ENCODE data around the gene ISLR2.
"Not testable (repeated sequence)": the region's sequence is repeated elsewhere in the genome, so short reads cannot be mapped to it uniquely, and the experiment has no call there.

The ISLR2 gene

DNA sequence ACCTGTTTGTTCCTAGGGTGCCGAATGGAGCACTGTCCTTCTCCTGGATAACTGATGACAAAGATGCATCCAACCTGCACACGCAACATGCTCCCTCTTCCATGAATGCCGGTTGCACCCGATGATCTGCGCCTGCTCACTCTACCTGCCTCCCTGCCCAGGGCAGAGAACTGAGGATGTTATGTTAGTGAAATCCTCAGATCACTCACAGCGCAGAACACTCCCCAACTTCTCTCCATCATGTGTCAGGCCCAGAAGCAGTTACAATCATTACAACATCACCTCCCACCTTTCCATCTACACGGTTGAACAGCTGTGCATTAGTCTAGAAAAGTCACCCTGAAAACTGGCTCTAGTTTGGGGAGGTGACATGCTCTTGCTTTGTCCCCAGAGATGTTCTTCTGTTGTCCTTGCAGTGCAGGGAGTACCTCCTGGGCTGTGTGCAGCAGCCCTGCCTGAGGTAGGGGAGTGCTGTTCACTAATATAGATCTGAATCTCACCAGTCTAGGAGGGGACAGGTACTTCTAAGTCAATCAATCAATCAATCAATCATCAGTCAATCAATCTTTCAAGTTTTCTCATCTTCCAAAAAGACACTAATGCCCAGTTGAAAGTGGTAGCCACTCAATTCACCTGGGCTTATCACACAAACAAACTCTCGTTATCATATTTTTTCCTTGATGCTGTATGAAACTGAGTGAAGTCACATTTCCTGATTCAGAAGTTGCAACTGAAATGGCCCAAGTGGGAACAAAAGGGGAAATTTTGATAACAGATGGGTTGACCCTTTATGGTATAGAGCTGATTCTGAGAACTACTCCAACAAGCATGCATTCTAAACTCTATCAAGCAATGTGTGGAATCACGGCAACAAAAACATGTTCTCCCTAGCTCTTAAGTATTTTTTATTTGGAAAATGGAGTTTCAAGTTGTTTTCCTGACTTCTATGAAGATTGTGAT lies 27.8 kb downstream of the ISLR2 start:
- DNase-seq (ENCODE audit: low read depth) = no peak

DNA sequence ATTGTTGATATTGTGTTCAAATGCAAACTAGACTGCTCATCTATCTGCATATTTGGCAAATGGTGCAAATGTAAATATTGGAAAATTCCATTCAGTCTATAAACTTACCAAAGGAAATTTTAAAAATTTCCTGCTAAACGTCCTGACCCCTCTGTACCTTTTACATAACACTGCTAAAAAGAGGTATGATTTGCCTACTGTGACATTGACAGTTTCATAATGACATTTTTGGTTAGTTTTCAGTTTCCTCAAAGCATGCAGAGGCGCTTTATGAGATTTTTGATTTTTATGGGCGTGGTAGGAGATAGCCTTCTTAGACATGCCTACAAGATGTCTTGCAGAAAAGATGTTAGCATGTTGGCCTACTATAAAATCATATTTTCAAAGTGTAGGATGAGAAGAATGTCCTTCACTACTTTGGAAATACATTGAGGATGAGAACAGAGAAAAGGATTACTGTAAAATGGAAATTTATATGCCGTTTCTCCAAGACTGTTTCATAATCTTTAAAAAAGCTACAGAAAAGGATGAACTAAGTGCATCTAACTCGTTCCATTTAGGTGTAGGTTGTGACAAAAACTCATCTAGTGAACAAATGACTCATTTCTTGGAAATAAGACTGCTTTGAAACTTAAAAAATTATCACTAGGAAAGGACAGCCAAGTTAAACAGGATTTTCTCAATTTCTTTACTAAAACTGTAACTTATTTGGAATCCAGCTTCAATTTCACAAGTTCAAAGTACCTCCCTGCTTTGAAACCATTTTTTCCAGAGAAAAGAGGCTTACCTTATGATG lies 28.7 kb downstream of the ISLR2 start:
- no peak for DNase-seq (ENCODE audit: low read depth)

DNA sequence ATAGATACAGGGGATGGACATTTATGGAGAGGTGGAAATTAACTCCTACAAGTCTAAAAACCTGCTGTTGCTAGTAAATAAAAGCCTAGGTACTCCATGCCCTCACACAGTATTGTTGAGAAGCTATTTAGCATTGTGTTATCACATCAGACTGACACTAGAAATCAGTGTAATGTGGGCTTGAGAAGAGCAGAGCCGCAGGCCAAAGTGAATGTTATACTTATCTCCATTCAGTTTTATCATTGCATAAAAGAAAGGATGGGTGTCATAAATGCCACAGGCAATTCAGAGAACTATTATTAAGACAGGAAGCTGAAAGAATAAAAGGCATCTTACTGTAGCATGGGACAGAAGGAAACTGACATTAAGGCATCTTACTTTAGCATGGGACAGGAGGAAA lies 29.4 kb downstream of the ISLR2 start:
- DNase-seq (ENCODE audit: low read depth) = no peak

DNA sequence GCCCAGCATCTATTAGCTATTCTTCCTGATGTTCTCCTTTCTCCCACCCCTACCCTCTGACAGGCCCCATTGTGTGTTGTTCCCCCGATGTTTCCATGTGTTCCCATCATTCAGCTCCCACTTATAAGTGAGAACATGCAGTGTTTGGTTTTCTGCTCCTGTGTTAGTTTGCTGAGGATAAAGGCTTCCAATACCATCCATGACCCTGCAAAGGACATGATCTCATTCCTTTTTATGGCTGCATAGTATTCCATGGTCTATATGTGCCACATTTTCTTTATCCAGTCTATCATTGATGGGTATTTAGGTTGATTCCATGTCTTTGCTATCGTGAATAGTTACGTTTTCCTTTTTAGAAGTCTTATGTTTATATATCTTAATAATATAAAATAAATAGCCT lies 30.0 kb downstream of the ISLR2 start:
- not testable (repeated sequence) for DNase-seq (ENCODE audit: low read depth)

DNA sequence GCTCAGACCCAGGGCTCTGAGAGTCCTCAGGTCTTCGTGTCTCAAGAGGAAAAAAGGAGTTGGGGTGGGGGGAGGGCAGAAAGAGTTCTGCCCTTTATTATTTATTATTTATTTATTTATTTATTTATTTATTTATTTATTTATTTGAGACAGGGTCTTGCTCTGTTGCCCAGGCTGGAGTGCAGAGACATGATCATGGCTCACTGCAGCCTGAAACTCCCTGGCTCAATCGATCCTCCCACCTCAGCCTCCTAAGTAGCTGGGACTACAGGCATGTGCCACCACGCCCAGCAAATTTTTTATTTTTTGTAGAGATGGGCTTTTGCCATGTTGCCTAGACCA lies 31.8 kb downstream of the ISLR2 start:
- not testable (repeated sequence) for DNase-seq (ENCODE audit: low read depth)

DNA sequence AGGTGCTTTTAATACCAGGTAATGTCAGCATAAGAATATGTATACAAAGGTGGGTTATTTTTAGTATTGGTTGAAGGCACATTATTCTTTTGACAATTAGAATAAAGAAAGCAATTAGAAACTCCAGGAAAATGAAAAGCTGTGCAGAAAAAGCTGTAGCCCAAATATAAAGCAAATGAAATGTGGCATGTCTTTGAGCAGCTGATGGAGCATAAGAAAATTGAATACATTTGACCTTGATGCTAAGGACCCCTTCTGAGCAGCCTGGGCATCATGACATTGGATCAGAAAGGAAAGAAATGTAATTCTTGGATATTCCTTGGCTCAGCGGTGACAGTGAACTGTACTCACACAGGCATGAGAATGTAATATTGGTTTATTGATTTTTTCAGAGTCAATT lies 35.1 kb downstream of the ISLR2 start:
- DNase-seq (ENCODE audit: low read depth) = no peak

DNA sequence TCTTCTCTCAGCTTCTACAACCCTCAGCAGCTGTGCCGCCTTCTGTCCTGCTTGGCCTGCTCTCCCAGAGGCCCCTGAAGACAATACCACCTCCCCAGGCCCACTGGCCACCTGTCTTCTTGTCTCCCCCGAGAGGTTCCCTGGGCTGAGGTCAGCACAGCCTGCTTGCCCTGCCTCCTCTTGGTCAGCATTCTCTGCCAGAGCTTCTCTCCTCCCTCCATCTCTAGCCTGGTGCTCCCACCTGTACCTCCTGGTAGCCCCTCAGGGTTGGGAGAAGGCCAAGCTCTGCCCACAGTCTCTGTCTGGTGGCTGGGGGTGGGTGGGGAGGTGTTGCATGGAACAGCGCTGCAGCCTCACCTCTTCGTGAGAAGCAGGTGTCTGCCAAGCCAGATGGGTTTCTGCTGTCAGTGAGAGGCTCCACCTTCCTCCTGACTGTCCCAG lies 37.5 kb downstream of the ISLR2 start:
- no peak for DNase-seq (ENCODE audit: low read depth)

DNA sequence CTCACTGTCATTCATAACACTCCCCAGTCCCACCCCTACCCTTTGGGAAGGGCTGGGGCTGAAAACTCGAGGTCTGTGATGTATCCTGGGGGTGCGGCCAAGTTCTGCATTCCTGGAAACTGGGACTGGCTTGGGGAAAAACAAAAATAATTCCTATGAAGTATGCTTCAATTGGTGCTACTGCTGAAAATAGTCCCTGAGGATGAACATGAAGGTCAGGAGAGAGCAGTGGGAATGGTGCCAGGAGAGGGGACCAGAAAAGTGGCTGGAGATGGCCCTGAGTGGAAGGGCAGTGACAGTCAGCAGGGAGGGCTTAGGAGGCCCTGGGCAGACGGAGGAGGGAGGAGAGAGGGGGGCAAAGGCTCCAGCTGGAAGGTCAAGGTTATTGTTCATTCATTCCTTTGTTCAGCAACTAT lies 38.3 kb downstream of the ISLR2 start:
- DNase-seq (ENCODE audit: low read depth) = no peak

DNA sequence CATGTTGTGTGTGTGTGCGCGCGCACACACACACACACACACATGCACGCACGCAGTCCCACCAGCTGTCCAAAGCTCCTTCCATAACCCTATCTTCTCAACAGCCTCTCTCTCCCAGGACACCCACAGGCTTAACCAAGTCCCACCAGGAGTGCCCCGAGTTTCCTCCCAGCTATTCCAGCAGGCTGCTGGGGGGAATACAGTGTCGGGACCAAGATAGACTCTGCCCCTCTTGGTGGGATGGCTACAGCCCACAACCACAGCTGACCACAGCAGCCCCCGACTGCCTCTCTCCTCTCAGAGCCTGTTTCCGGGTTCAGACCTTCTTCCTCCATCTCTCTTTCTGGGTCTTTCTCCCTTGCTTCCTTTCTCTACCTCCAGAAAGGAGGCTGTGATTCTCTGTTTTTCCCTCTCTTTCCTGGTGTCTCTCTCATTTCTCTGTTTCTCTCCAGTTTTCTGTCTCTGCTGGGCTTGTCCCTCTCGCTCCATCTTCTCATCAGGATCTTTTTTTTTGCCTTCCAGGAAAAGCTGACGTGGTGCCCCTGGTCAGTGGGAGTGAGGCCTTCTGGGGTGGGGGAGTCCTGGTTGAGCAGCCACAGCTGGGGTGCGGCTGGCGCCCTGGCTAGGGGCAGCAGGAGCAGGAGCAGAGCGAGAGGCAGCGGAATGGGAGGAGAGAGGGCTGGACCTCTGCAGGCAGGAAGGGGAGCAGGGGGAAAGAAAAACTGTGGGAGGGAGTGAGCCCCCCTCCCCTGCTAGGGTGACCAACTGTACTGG lies 39.9 kb downstream of the ISLR2 start:
- no peak for DNase-seq (ENCODE audit: low read depth)

DNA sequence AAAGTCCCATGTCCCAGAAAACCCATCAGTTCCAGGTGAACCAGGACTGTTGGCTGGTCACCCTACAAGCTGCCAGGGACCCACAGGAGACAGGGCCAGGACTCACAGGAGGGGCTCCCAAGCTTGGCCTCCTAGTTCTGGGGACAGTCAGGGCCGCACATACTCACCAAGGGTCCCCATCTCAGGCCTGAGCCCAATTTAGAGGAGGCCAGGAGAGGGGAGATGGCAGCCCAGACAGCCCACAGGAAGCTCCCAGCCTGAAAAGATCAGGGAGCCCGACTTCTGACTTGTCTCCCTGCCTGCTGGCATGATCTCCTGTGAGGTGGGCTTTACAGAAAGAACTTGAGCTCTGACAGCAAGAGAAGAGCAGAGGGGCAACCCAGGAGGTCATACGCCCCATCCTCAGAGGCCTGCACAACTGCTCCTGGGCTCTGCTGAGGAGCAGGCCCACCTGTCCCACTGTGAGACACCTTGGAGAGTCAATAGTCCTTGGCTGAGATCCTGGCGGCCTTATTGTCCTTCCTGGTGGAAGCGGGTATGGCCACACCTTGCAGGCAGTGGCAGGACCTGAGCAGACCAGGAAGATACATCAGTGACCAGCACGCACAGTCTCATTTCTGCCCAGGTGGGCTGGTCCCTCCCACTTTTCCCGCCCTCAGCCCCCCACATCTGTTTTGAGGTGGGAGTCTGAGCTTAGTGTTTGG lies 40.6 kb downstream of the ISLR2 start:
- no peak for DNase-seq (ENCODE audit: low read depth)

DNA sequence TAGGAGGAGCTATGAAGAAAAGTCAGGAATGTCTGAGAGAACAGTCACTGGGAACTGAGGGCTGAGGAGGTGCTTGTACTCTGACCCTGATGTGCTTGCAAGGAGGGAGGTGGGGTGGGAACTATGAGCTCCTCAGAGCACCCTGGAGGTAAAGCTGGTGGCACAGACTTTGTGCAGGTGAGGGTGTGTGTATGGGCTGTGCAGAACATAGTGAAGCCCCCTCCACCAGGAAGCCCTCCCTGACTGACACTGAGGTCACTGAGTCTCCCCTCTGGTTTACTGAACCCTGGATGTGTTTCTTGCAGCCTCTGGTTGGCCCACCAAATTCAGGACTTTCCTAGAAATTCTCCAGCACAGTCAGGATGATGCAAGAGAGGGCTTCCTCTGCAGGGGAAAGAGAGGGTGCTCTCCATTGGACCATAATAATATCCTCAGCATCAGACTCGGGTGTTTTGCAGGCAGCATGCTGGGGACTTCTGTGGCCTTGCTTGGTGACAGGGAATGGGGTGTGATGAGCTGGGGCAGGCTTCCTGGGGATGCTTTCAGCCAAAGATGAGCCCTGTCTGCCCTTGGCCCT lies 41.7 kb downstream of the ISLR2 start:
- no peak for DNase-seq (ENCODE audit: low read depth)

DNA sequence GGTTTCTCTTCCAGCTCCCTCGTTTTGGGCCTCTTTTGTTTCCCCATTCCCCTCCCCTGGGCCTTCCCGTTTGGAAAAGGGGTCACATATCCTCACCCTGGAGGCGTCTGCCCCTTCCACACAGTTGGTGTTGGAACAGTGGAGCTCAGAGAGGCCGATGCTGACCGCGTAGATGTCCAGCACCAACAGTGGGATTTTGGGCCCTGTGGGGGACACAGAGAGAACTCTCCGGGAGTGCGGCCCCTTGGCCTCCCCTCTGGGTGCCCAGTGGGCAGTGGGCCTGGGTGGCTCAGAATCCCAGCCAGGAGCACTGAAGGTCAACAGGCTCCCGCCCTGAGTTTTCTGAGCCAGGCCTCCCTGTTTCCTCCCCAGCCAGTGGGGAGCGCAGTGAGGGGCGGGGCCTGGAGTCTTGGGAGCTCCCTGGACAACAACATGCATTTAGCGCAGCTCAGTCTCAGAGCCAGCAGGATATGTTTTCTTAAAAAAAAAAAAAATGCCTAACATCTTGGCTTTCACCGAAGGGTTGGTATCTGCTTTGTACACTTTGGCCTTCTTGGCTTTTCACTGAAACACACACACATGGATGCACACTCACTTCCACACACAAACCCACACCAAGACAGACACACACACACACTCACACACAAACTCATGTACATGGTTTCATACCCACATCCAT lies 42.5 kb downstream of the ISLR2 start:
- no peak for DNase-seq (ENCODE audit: low read depth)

DNA sequence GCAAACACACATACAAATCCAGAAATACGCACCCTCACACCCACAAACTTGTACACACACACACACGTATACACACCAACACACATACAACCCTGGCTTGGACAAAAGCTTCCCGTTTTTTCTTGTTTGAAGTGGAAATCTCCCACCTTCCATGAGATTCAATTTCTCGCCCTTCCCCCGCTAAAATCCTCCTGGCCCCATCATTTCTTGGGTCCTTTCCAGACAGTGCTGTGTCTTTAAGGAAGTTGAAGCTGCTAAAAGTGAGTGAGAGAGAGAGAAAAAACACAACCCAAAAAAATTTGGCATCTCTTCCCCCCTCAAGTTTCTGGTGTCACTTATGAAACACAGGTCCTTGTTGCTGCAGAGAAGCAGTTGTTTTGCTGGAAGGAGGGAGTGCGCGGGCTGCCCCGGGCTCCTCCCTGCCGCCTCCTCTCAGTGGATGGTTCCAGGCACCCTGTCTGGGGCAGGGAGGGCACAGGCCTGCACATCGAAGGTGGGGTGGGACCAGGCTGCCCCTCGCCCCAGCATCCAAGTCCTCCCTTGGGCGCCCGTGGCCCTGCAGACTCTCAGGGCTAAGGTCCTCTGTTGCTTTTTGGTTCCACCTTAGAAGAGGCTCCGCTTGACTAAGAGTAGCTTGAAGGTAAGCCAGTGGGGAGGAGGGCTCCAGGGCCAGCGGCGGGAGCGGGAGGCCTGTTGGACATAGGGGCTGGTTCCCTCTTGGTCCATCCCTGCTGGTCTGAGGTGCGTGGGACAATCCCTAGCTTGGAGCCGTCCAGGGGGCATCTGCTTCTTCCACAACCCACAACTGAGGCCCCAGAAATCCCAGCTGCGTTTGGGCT lies 43.2 kb downstream of the ISLR2 start, which contains the start of gene ISLR:
Gene ISLR (plus strand): TSS at position 331 of the 839 bp plus-strand sequence. CDS start 1,149 bp downstream, outside the sequence.
- DNase-seq (ENCODE audit: low read depth) = no peak

DNA sequence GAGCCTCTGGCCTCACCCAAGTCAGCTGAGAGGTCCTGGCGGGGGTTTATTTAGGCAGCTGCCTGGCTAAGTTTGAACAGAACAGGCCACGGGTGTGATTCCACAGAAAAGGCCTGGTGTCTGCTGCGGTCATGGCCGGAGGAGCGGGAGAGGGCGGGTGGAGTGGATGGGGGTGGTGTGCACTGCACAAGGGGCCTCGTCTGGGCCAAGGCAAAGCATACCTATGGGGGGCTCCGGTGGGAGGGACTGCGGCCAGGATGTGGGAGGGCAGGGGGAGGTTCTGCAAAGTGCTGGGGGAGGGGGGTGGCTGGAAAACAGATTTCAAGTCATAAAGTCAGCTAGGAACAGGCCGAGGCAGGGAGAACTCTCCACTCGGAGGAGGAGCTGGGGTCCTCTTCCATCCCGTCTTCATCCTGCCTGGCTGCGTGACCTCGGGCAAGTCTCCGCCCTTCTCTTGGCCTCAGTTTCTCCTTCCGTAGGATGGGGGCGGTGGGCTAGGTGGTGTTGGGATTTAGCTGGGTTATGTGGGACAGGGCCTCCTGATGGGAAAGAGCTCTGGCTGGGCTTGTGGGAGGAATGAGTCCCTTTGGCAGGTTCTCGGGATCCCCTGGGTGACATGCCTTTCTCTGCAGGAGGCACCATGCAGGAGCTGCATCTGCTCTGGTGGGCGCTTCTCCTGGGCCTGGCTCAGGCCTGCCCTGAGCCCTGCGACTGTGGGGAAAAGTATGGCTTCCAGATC lies 44.0 kb downstream of the ISLR2 start:
- no peak for DNase-seq (ENCODE audit: low read depth)

DNA sequence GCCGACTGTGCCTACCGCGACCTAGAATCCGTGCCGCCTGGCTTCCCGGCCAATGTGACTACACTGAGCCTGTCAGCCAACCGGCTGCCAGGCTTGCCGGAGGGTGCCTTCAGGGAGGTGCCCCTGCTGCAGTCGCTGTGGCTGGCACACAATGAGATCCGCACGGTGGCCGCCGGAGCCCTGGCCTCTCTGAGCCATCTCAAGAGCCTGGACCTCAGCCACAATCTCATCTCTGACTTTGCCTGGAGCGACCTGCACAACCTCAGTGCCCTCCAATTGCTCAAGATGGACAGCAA lies 44.5 kb downstream of the ISLR2 start:
- DNase-seq (ENCODE audit: low read depth) = no peak

DNA sequence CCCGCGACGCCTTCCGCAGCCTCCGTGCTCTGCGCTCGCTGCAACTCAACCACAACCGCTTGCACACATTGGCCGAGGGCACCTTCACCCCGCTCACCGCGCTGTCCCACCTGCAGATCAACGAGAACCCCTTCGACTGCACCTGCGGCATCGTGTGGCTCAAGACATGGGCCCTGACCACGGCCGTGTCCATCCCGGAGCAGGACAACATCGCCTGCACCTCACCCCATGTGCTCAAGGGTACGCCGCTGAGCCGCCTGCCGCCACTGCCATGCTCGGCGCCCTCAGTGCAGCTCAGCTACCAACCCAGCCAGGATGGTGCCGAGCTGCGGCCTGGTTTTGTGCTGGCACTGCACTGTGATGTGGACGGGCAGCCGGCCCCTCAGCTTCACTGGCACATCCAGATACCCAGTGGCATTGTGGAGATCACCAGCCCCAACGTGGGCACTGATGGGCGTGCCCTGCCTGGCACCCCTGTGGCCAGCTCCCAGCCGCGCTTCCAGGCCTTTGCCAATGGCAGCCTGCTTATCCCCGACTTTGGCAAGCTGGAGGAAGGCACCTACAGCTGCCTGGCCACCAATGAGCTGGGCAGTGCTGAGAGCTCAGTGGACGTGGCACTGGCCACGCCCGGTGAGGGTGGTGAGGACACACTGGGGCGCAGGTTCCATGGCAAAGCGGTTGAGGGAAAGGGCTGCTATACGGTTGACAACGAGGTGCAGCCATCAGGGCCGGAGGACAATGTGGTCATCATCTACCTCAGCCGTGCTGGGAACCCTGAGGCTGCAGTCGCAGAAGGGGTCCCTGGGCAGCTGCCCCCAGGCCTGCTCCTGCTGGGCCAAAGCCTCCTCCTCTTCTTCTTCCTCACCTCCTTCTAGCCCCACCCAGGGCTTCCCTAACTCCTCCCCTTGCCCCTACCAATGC lies 45.1 kb downstream of the ISLR2 start:
- DNase-seq (ENCODE audit: low read depth) = no peak

DNA sequence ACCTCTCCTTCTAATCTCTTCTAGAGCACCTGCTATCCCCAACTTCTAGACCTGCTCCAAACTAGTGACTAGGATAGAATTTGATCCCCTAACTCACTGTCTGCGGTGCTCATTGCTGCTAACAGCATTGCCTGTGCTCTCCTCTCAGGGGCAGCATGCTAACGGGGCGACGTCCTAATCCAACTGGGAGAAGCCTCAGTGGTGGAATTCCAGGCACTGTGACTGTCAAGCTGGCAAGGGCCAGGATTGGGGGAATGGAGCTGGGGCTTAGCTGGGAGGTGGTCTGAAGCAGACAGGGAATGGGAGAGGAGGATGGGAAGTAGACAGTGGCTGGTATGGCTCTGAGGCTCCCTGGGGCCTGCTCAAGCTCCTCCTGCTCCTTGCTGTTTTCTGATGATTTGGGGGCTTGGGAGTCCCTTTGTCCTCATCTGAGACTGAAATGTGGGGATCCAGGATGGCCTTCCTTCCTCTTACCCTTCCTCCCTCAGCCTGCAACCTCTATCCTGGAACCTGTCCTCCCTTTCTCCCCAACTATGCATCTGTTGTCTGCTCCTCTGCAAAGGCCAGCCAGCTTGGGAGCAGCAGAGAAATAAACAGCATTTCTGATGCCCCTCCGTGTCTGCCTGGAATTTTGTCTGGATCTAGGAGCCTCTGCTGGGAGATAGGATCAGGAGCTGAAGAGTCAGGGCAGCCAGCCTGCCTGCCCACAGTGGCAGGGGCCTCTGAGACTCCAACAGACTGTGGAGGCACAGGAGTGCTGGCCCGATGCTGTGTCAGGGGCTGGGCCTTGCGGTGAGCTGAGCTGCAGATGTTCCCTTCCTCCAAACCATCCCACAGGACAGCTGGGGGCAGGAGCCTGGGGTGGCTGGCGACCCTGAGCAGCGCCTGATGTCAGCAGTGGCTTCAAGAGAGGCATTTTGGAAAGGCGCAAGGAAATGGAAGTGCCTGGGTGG lies 46.2 kb downstream of the ISLR2 start:
- DNase-seq (ENCODE audit: low read depth) = no peak
